DOHH2 (cell line): ENCODE data around the gene MUC5AC.

Experiments used
- H3F3A ChIP-seq: fragments of 200-600 bp; sonication (generic), shearing (Covaris generic); 2 replicates; pipeline ENCODE4 v1.6.0; 2016; ENCODE audit warnings: antibody characterized with exemption, mild to moderate bottlenecking; ENCODE audit not compliant: control insufficient read depth, insufficient read depth
- H3K27ac ChIP-seq: fragments of 200-600 bp; sonication (generic); 2 replicates; pipeline ENCODE4 v1.5.1; 2014; ENCODE audit warnings: low read depth, mild to moderate bottlenecking, low read length, moderate library complexity
- H3K27me3 ChIP-seq: fragments of 200-600 bp; sonication (generic); 2 replicates; pipeline ENCODE4 v1.6.1; 2014; ENCODE audit warnings: mild to moderate bottlenecking, low read length, mixed read lengths; ENCODE audit not compliant: control insufficient read depth
- H3K36me3 ChIP-seq: fragments of 200-600 bp; sonication (generic); 2 replicates; pipeline ENCODE4 v1.6.1; 2014; ENCODE audit warnings: mild to moderate bottlenecking, low read length, moderate library complexity, mixed read lengths; ENCODE audit not compliant: control insufficient read depth
- H3K4me1 ChIP-seq: fragments of 200-600 bp; sonication (generic); 2 replicates; pipeline ENCODE4 v1.6.1; 2014; ENCODE audit warnings: mild to moderate bottlenecking, low read length, mixed read lengths; ENCODE audit not compliant: control insufficient read depth
- H3K4me2 ChIP-seq: fragments of 200-600 bp; sonication (generic); 2 replicates; pipeline ENCODE4 v1.6.0; 2014; ENCODE audit warnings: mild to moderate bottlenecking, low read length, moderate library complexity
- H3K4me3 ChIP-seq: fragments of 200-600 bp; sonication (generic); 2 replicates; pipeline ENCODE4 v1.5.1; 2014; ENCODE audit warnings: mild to moderate bottlenecking, low read length, mixed read lengths
- H3K79me2 ChIP-seq: fragments of 200-600 bp; sonication (generic); 2 replicates; pipeline ENCODE4 v1.6.1; 2014; ENCODE audit warnings: mild to moderate bottlenecking, low read length, mixed read lengths; ENCODE audit not compliant: control insufficient read depth
- H3K9me2 ChIP-seq: fragments of 200-600 bp; sonication (generic); replicated peaks from 2 replicates; pipeline ENCODE4 v1.6.1; 2014; ENCODE audit warnings: mild to moderate bottlenecking, low read length, mixed read lengths; ENCODE audit not compliant: control insufficient read depth
- H3K9me3 ChIP-seq: fragments of 200-600 bp; sonication (generic); 2 replicates; pipeline ENCODE4 v1.6.1; 2014; ENCODE audit warnings: antibody characterized with exemption, low read length, mixed read lengths; ENCODE audit not compliant: control insufficient read depth, insufficient read depth
- H4K20me1 ChIP-seq: fragments of 200-600 bp; sonication (generic); 2 replicates; pipeline ENCODE4 v1.6.0; 2014; ENCODE audit warnings: low read depth, mild to moderate bottlenecking, antibody characterized with exemption, low read length, moderate library complexity; ENCODE audit not compliant: control insufficient read depth, insufficient read depth
- CTCF ChIP-seq: fragments of 200-600 bp; sonication (generic); IDR thresholded peaks from one replicate; pipeline ENCODE4 v1.5.1; 2014; ENCODE audit warnings: antibody characterized with exemption, mild to moderate bottlenecking, low read depth, low read length; ENCODE audit not compliant: poor library complexity, severe bottlenecking
- EZH2phosphoT487 ChIP-seq: fragments of 200-600 bp; sonication (generic); IDR thresholded peaks from 2 replicates; pipeline ENCODE4 v1.6.1; 2017; ENCODE audit warnings: borderline replicate concordance, mild to moderate bottlenecking, antibody characterized with exemption, low read length, moderate library complexity, mixed read lengths

The MUC5AC gene

GRCh38 chr11:1205987-1206331 is 48.2 kb downstream of the MUC5AC start:
- H3K9me3 ChIP-seq: no peaks in the 10 kb centered on the region
- no peaks in the 10 kb centered on the region for H3F3A ChIP-seq
- no peaks in the 10 kb centered on the region for H4K20me1 ChIP-seq
- no peak overlapping the region for H3K27ac ChIP-seq
- H3K36me3 ChIP-seq: no peaks in the 10 kb centered on the region
- no peaks in the 10 kb centered on the region for H3K27me3 ChIP-seq
- no peaks in the 10 kb centered on the region for H3K79me2 ChIP-seq
- H3K4me3 ChIP-seq: no peak overlapping the region
- no peaks in the 10 kb centered on the region for H3K4me1 ChIP-seq
- TF ChIP-seq EZH2phosphoT487: no peak
- no peak for TF ChIP-seq CTCF
- no peaks in the 10 kb centered on the region for H3K9me2 ChIP-seq
- H3K4me2 ChIP-seq: no peak overlapping the region

GRCh38 chr11:1206391-1207271 is 48.9 kb downstream of the MUC5AC start:
- H3K79me2 ChIP-seq: no peaks in the 10 kb centered on the region
- H3K9me2 ChIP-seq: no peaks in the 10 kb centered on the region
- no peaks in the 10 kb centered on the region for H3K9me3 ChIP-seq
- no peaks in the 10 kb centered on the region for H3F3A ChIP-seq
- no peaks in the 10 kb centered on the region for H3K36me3 ChIP-seq
- no peaks in the 10 kb centered on the region for H4K20me1 ChIP-seq
- no peaks in the 10 kb centered on the region for H3K4me1 ChIP-seq
- no peak overlapping the region for H3K4me2 ChIP-seq
- H3K4me3 ChIP-seq: no peak overlapping the region
- no peak for TF ChIP-seq CTCF
- TF ChIP-seq EZH2phosphoT487: no peak
- no peak overlapping the region for H3K27ac ChIP-seq
- no peaks in the 10 kb centered on the region for H3K27me3 ChIP-seq

- Histone ChIP-seq H4K20me1 (no peaks in the 10 kb centered on the region), H3K9me2 (no peaks in the 10 kb centered on the region), H3K4me1 (no peaks in the 10 kb centered on the region), H3F3A (no peaks in the 10 kb centered on the region), H3K9me3 (no peaks in the 10 kb centered on the region), H3K4me2 (no peak overlapping the region), H3K27ac (no peak overlapping the region), H3K36me3 (no peaks in the 10 kb centered on the region), H3K4me3 (no peak overlapping the region), H3K27me3 (no peaks in the 10 kb centered on the region), H3K79me2 (no peaks in the 10 kb centered on the region)
- TF ChIP-seq CTCF (no peak), EZH2phosphoT487 (no peak)
These were observed 49.8 kb downstream of the MUC5AC start for GRCh38 chr11:1207401-1208143.
